ENCODE measurements around the gene CTIF. TPM values are rescaled to one million over a fixed set of nuclear protein-coding genes. Genes with fewer than 3 reads are reported as not detected.

The CTIF gene
- total RNA-seq, 1 donor from 2014 or later = 81.9 TPM

GRCh38 chr18:48546396-48546795 is 7.6 kb downstream of the CTIF start:
- intact Hi-C loops (cut with DNase I) = no loop called here
- peak; percentile 5 for DNase-seq (ENCODE audit: low spot score)
- no peak for ATAC-seq

- intact Hi-C loops (cut with DNase I) = no loop called here
- DNase-seq (ENCODE audit: low spot score) (peak; percentile 21), ATAC-seq (no peak)
These were observed 8.7 kb downstream of the CTIF start for GRCh38 chr18:48547531-48547981.

- peak; percentile 67 for ATAC-seq
- intact Hi-C loops (cut with DNase I) = no loop called here
- peak; percentile 47 for DNase-seq (ENCODE audit: low spot score)
These were observed 9.4 kb downstream of the CTIF start for GRCh38 chr18:48548011-48548771.

GRCh38 chr18:48548921-48549320 is 10.1 kb downstream of the CTIF start:
- ATAC-seq (no peak), DNase-seq (ENCODE audit: low spot score) (peak; percentile 6)
- intact Hi-C loops (cut with DNase I) = no loop called here

GRCh38 chr18:48550101-48550729 is 11.4 kb downstream of the CTIF start:
- no peak for ATAC-seq
- peak; percentile 33 for DNase-seq (ENCODE audit: low spot score)
- intact Hi-C loops (cut with DNase I) = no loop called here

GRCh38 chr18:48551100-48551499 is 12.3 kb downstream of the CTIF start:
- ATAC-seq (no peak), DNase-seq (ENCODE audit: low spot score) (peak; percentile 15)
- intact Hi-C loops (cut with DNase I) = no loop called here

GRCh38 chr18:48552130-48552529 is 13.3 kb downstream of the CTIF start:
- intact Hi-C loops (cut with DNase I) = no loop called here
- peak; percentile 1 for DNase-seq (ENCODE audit: low spot score)
- no peak for ATAC-seq

- no peak for ATAC-seq
These were observed 14.4 kb downstream of the CTIF start for GRCh38 chr18:48553236-48553635.

GRCh38 chr18:48554610-48555400 is 16.0 kb downstream of the CTIF start:
- ATAC-seq = no peak
- intact Hi-C loops (cut with DNase I) = no loop called here
- no peak for DNase-seq (ENCODE audit: low spot score)

More at GRCh38 chr18:48553236-48553635, 14.4 kb downstream of the CTIF start:
- no peak for DNase-seq (ENCODE audit: low spot score)
- intact Hi-C loops (cut with DNase I) = no loop called here

GRCh38 chr18:48555465-48555995 is 16.7 kb downstream of the CTIF start:
- intact Hi-C loops (cut with DNase I) = no loop called here
- ATAC-seq (no peak), DNase-seq (ENCODE audit: low spot score) (no peak)

- intact Hi-C loops (cut with DNase I) = no loop called here
- no peak for ATAC-seq
- DNase-seq (ENCODE audit: low spot score) = no peak
These were observed 18.9 kb downstream of the CTIF start for GRCh38 chr18:48557640-48558174.

GRCh38 chr18:48558248-48558647 is 19.4 kb downstream of the CTIF start:
- DNase-seq (ENCODE audit: low spot score) (no peak), ATAC-seq (no peak)
- intact Hi-C loops (cut with DNase I) = no loop called here

GRCh38 chr18:48560491-48560890 is 21.7 kb downstream of the CTIF start:
- DNase-seq (ENCODE audit: low spot score) = no peak
- no peak for ATAC-seq
- intact Hi-C loops (cut with DNase I) = no loop called here

GRCh38 chr18:48562075-48562474 is 23.2 kb downstream of the CTIF start:
- intact Hi-C loops (cut with DNase I) = no loop called here
- ATAC-seq = no peak
- no peak for DNase-seq (ENCODE audit: low spot score)

GRCh38 chr18:48563027-48563426 is 24.2 kb downstream of the CTIF start:
- ATAC-seq (no peak), DNase-seq (ENCODE audit: low spot score) (no peak)
- intact Hi-C loops (cut with DNase I) = no loop called here

- no peak for ATAC-seq
- DNase-seq (ENCODE audit: low spot score) = no peak
- intact Hi-C loops (cut with DNase I) = no loop called here
These were observed 25.3 kb downstream of the CTIF start for GRCh38 chr18:48564139-48564538.

GRCh38 chr18:48565105-48565504 is 26.3 kb downstream of the CTIF start:
- no peak for ATAC-seq
- intact Hi-C loops (cut with DNase I) = no loop called here
- no peak for DNase-seq (ENCODE audit: low spot score)

- no peak for DNase-seq (ENCODE audit: low spot score)
- intact Hi-C loops (cut with DNase I) = no loop called here
- ATAC-seq = no peak
These were observed 27.8 kb downstream of the CTIF start for GRCh38 chr18:48566589-48566988.

- ATAC-seq = no peak
- DNase-seq (ENCODE audit: low spot score) = no peak
- intact Hi-C loops (cut with DNase I) = no loop called here
These were observed 28.6 kb downstream of the CTIF start for GRCh38 chr18:48567388-48567787.

Data from sciatic nerve (tissue), 2 donors.